Smooth muscle cell (in vitro differentiated cells): Measurements from ENCODE around the gene MMRN2. TPM values are rescaled to one million over a fixed set of nuclear protein-coding genes. Genes with fewer than 3 reads are reported as not detected.
"Not testable (repeated sequence)": the region's sequence is repeated elsewhere in the genome, so short reads cannot be mapped to it uniquely, and the experiment has no call there.

Experiments
- DNase-seq: peaks from one replicate; lab custom pipeline; 2025; ENCODE audit not compliant: unreplicated experiment; lab: John Stamatoyannopoulos, UW
- H2AFZ ChIP-seq: fragments of 200-600 bp; sonication (generic); 2 replicates; pipeline ENCODE4 v1.6.0; 2016; ENCODE audit warnings: antibody characterized with exemption, low read depth, mild to moderate bottlenecking
- H3F3A ChIP-seq: fragments of 200-600 bp; sonication (generic); 2 replicates; pipeline ENCODE4 v1.6.0; 2017; ENCODE audit warnings: antibody characterized with exemption, low read depth
- H3K27ac ChIP-seq: fragments of 200-600 bp; sonication (generic); 2 replicates; pipeline ENCODE4 v1.5.1; 2016; ENCODE audit warnings: low read depth, mild to moderate bottlenecking
- H3K27me3 ChIP-seq: fragments of 200-600 bp; sonication (generic); 2 replicates; pipeline ENCODE4 v1.6.1; 2016; ENCODE audit warnings: low read depth, mild to moderate bottlenecking
- H3K36me3 ChIP-seq: fragments of 200-600 bp; sonication (generic); 2 replicates; pipeline ENCODE4 v1.5.1; 2016; ENCODE audit warnings: low read depth
- H3K4me1 ChIP-seq: fragments of 200-600 bp; sonication (generic); 2 replicates; pipeline ENCODE4 v1.5.1; 2016; ENCODE audit warnings: low read depth
- H3K4me2 ChIP-seq: fragments of 200-600 bp; sonication (generic); 2 replicates; pipeline ENCODE4 v1.6.0; 2016; ENCODE audit warnings: mild to moderate bottlenecking
- H3K4me3 ChIP-seq: fragments of 200-600 bp; sonication (generic); 2 replicates; pipeline ENCODE4 v1.5.1; 2016; ENCODE audit warnings: mild to moderate bottlenecking
- H3K79me2 ChIP-seq: fragments of 200-600 bp; sonication (generic); 2 replicates; pipeline ENCODE4 v1.6.0; 2016; ENCODE audit warnings: low read depth, mild to moderate bottlenecking
- H3K9ac ChIP-seq: fragments of 200-600 bp; sonication (generic); 2 replicates; pipeline ENCODE4 v1.6.0; 2016; ENCODE audit warnings: low read depth
- H3K9me3 ChIP-seq: fragments of 200-600 bp; sonication (generic); replicated peaks from 2 replicates; pipeline ENCODE4 v1.5.1; 2016; ENCODE audit warnings: low read depth
- H4K20me1 ChIP-seq: fragments of 200-600 bp; sonication (generic); 2 replicates; pipeline ENCODE4 v1.6.0; 2016; ENCODE audit warnings: low read depth
- WGBS: methylation state at CpG from one replicate; pipeline ENCODE4 v1.1.7; 2016; ENCODE audit warnings: low lambda C conversion rate; 5-methylcytosine and 5-hydroxymethylcytosine counted together
- polyA plus RNA-seq: library from polyadenylated mRNA; unstranded; fragments of >200 nt; fragmentation: Nextera tagmentation; extraction: Ambion mirVana; gene quantifications from 2 replicates; pipeline ENCODE4 v1.2.1, GENCODE V29; 2016
- total RNA-seq: library from RNA; depleted of rRNA; stranded (reverse); fragments of >200 nt; gene quantifications from 2 replicates; pipeline ENCODE4 v1.2.3, GENCODE V29; 2014
- TF ChIP-seq, protein P1 (sequence below): fragments of 200-600 bp; sonication (generic); IDR thresholded peaks from 2 replicates; pipeline ENCODE4 v1.5.1; 2017; ENCODE audit warnings: borderline replicate concordance, mild to moderate bottlenecking, antibody characterized with exemption; ENCODE audit not compliant: insufficient read depth, poor library complexity, severe bottlenecking

Gene MMRN2
- total and polyA plus RNA-seq, 2 experiments from 2014 or later = 0.09 to 0.16 TPM

DNA sequence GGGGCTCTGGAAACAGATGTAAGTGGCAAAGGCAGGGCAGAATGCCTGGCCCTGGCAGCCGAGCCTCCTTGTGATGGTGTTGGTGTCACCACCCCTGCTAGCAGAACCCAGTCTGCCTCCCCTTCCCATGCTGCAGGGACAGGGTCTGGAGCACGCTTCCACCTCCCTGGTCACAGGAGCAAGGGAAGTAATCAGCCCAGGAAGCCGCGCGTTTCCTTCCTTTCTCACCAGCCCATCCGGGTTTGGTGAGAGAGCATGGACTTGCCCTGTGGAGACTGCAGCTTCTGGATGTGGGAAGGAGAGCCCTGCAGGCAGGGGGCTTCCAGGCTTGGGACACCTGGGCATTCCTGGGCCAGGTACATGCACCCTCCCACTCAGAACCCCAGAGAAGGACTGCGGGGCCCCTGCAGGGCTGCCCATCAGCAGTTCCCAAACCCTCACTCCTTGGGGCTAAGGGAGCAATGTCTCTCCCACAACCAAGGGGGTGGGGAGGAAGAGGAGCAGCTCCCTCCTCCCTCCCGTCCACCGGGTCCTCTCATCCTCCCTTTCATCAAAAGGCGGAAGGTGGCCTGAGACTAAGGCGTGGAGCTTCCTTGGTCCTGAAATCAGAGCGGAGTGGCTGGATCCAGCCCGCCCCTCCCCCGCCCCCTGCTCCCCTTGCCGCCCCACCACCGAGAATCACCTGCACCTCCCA, 1.8 kb downstream of the MMRN2 start:
- H3K36me3 ChIP-seq = no peaks in the 10 kb centered on the region
- no peak overlapping the region for H2AFZ ChIP-seq
- WGBS = 69% methylated on average over 12 of the region's 16 CpGs
- peak overlapping the region; percentile 74 for H3K4me2 ChIP-seq
- H3K27me3 ChIP-seq = no peaks in the 10 kb centered on the region
- H3K79me2 ChIP-seq = no peaks in the 10 kb centered on the region
- H3F3A ChIP-seq = no peaks in the 10 kb centered on the region
- no peak for DNase-seq
- TF ChIP-seq, protein P1, sequence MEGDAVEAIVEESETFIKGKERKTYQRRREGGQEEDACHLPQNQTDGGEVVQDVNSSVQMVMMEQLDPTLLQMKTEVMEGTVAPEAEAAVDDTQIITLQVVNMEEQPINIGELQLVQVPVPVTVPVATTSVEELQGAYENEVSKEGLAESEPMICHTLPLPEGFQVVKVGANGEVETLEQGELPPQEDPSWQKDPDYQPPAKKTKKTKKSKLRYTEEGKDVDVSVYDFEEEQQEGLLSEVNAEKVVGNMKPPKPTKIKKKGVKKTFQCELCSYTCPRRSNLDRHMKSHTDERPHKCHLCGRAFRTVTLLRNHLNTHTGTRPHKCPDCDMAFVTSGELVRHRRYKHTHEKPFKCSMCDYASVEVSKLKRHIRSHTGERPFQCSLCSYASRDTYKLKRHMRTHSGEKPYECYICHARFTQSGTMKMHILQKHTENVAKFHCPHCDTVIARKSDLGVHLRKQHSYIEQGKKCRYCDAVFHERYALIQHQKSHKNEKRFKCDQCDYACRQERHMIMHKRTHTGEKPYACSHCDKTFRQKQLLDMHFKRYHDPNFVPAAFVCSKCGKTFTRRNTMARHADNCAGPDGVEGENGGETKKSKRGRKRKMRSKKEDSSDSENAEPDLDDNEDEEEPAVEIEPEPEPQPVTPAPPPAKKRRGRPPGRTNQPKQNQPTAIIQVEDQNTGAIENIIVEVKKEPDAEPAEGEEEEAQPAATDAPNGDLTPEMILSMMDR = no peak
- no peaks in the 10 kb centered on the region for H3K9me3 ChIP-seq
- no peaks in the 10 kb centered on the region for H4K20me1 ChIP-seq
- H3K27ac ChIP-seq = no peak overlapping the region
- no peak overlapping the region for H3K4me3 ChIP-seq
- H3K4me1 ChIP-seq = peaks cover 34% of the 10 kb centered on the region
- no peak overlapping the region for H3K9ac ChIP-seq

DNA sequence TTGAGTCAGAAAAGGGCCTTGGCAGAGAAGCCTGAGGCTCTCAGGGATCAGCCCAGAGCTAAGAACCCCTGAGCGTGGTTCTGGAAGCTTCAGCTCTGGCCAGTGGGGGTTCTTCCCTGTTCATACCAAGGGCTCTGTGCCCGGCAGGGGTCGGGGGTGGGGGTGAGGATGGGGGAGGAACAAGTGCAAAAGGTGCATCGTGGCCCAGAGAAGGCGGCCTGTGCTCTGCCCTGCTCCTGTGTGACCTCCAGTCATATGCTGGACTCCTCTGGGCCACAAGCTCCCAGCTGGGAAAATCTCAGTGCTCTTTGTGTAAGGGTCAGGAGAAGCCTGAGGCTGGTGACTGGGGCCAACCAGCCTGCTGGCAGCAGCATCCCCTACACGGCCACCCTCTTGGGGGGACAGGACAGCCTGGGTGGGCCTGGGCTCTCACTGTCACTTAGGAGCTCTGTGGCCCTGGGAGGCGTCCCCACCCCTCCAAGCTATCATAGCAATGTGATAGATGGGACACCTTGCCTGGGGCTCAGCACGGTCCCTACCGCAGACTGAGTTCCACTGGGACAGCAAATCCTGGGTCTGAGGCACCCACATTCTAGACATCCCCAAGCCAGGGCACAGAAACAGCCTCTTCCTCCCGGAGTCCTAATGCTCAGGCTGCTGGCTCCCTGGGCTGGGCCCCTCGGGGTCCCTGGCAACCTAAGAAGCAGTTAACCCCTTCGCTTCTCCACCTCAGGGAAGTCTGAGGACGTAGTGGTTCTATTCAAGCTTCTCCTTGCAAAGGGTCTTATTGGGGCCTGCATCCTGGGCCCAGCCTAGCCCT, 2.5 kb downstream of the MMRN2 start:
- H4K20me1 ChIP-seq = no peaks in the 10 kb centered on the region
- no peak overlapping the region for H3K4me3 ChIP-seq
- no peak for DNase-seq
- peaks cover 34% of the 10 kb centered on the region for H3K4me1 ChIP-seq
- H3K9ac ChIP-seq = no peak overlapping the region
- H3K27ac ChIP-seq = peak overlapping the region; percentile 51
- no peaks in the 10 kb centered on the region for H3K36me3 ChIP-seq
- TF ChIP-seq, protein P1 = no peak
- peak overlapping the region; percentile 74 for H3K4me2 ChIP-seq
- no peaks in the 10 kb centered on the region for H3K79me2 ChIP-seq
- no peaks in the 10 kb centered on the region for H3F3A ChIP-seq
- H3K9me3 ChIP-seq = no peaks in the 10 kb centered on the region
- H3K27me3 ChIP-seq = no peaks in the 10 kb centered on the region
- peak overlapping the region; percentile 82 for H2AFZ ChIP-seq
- 52% methylated on average over 13 of the region's 13 CpGs for WGBS

DNA sequence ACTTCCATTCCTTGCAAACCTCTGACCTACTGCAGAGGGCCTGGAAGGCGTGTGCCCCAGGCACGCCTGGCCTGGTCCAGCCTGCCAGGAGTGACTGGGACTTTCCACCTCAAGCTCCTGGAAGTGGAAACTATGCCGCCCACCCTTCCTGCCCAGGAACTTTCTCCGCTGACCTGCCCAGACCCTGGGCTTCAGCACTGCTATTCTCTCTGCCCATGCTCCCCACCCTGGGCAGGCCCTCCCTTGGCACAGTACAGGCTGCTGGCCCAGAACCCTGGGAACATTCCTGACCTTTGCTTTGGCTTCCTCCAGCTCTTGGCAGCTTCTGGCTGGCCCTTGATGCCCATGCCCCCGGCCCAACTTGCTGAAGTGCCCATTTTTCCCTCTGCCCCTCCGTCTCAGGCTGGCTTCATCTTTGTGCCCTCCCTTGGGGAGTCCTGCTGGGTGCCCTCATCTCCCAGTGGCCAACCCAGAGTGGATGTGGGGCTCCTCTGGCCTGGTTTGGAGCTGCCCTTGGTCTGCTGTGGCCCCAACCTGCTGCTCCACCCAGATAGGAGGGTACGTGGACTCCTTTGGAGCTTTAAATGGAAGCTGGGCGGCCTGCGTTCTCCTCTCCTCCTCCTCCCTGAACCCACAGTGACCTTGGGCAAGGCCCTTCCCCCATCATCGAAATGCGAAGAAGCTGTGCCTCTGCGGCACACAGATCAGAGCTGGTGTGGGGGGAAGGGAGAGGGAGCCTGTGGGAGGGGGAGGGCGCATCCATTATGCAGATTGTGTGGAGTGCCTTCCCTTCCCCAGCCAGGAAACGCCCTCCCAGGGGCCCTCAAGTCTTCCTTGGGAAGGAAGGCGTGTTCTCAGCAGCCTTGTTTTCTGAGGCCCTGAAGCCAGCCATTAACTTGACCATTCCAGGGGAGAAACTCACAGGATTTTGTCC, 3.4 kb downstream of the MMRN2 start:
- 38% methylated on average over 15 of the region's 15 CpGs for WGBS
- Histone ChIP-seq H3K9me3 (no peaks in the 10 kb centered on the region), H3K36me3 (no peaks in the 10 kb centered on the region), H3K27ac (peak overlapping the region; percentile 51), H3F3A (no peaks in the 10 kb centered on the region), H2AFZ (peak overlapping the region; percentile 82), H3K9ac (no peak overlapping the region), H3K4me3 (no peak overlapping the region), H3K4me2 (peak overlapping the region; percentile 74), H4K20me1 (no peaks in the 10 kb centered on the region), H3K4me1 (peaks cover 26% of the 10 kb centered on the region), H3K79me2 (no peaks in the 10 kb centered on the region), H3K27me3 (no peaks in the 10 kb centered on the region)
- TF ChIP-seq, protein P1 = no peak
- peak; percentile 23 for DNase-seq

DNA sequence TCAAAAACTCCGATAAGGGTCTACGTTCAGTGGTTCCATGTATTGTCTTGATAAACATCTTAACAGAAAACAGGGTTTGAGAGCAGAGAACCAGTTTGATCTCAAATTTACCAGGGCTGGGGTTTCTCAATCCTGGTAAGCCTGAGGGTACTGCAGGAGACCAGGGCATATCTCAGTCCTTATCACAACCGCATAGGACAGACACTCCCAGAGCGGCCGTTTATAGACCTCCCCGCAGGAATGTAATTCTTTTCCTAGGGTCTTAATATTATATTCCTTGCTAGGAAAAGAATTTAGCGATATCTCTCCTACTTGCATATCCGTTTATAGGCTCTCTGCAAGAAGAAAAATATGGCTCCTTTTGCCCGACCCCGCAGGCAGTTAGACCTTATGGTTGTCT, 4.7 kb downstream of the MMRN2 start:
- not testable (repeated sequence) for H2AFZ ChIP-seq, H3K36me3 ChIP-seq, H3K27me3 ChIP-seq, H3K9me3 ChIP-seq, H3K4me2 ChIP-seq, H3K27ac ChIP-seq, H3K79me2 ChIP-seq, DNase-seq, H3F3A ChIP-seq, H3K4me3 ChIP-seq, H3K9ac ChIP-seq, H4K20me1 ChIP-seq
- 98% methylated on average over 10 of the region's 10 CpGs for WGBS
- H3K4me1 ChIP-seq = peaks cover 25% of the 10 kb centered on the region
